HFF-Myc (cell line): ENCODE measurements around the gene KLHL22.

Experiments used
- DNase-seq: peaks from one replicate; pipeline ENCODE4 v3.0.0-alpha.2; 2011; ENCODE audit warnings: low read depth; ENCODE audit errors: extremely low read depth
- H3K4me3 ChIP-seq: replicated peaks from 2 replicates; pipeline ENCODE4 v1.5.1; 2011; ENCODE audit warnings: low read depth, mild to moderate bottlenecking, control low read depth, low read length
- CTCF ChIP-seq: IDR thresholded peaks from 2 replicates; pipeline ENCODE4 v1.5.1; 2012; ENCODE audit warnings: mild to moderate bottlenecking, low read depth, low read length, control low read depth; ENCODE audit errors: missing control alignments

KLHL22 gene

GRCh38 chr22:20450551-20450906, 45.1 kb downstream of the KLHL22 start:
- H3K4me3 ChIP-seq: no peak overlapping the region
- no peak for DNase-seq
- TF ChIP-seq CTCF: no peak

GRCh38 chr22:20449819-20450550, 45.6 kb downstream of the KLHL22 start:
- no peak for DNase-seq
- no peak overlapping the region for H3K4me3 ChIP-seq
- TF ChIP-seq CTCF: no peak

- no peak for DNase-seq
- H3K4me3 ChIP-seq: no peak overlapping the region
- no peak for TF ChIP-seq CTCF
Observed at GRCh38 chr22:20448630-20449029, 47.0 kb downstream of the KLHL22 start.

GRCh38 chr22:20446383-20446970, 49.1 kb downstream of the KLHL22 start:
- DNase-seq: no peak
- no peak for TF ChIP-seq CTCF
- H3K4me3 ChIP-seq: no peak overlapping the region

GRCh38 chr22:20444325-20444724, 51.3 kb downstream of the KLHL22 start:
- no peak for DNase-seq
- no peak overlapping the region for H3K4me3 ChIP-seq
- no peak for TF ChIP-seq CTCF

GRCh38 chr22:20442485-20443284, 52.9 kb downstream of the KLHL22 start:
- TF ChIP-seq CTCF: no peak
- no peak for DNase-seq
- H3K4me3 ChIP-seq: no peak overlapping the region
